Neuronal stem cell (in vitro differentiated cells): ENCODE measurements around the gene SCARF2.

Experiments used
- DNase-seq: peaks from one replicate; pipeline ENCODE4 v3.0.0-alpha.2; 2013; ENCODE audit warnings: low spot score
- H2AFZ ChIP-seq: one replicate; pipeline ENCODE4 v1.6.1; 2013; ENCODE audit warnings: mild to moderate bottlenecking, low read length, inconsistent platforms
- H2AK5ac ChIP-seq: 2 replicates; pipeline ENCODE4 v1.6.1; 2013; ENCODE audit warnings: low read depth, mild to moderate bottlenecking, inconsistent platforms, low read length, moderate library complexity, mixed read lengths
- H2BK120ac ChIP-seq: 2 replicates; pipeline ENCODE4 v1.6.1; 2013; ENCODE audit warnings: low read depth, mild to moderate bottlenecking, inconsistent platforms, low read length, moderate library complexity, mixed read lengths
- H2BK12ac ChIP-seq: one replicate; pipeline ENCODE4 v1.6.1; 2013; ENCODE audit warnings: low read length, inconsistent platforms
- H2BK15ac ChIP-seq: 2 replicates; pipeline ENCODE4 v1.6.1; 2013; ENCODE audit warnings: mild to moderate bottlenecking, low read length, inconsistent platforms, mixed read lengths
- H2BK5ac ChIP-seq: one replicate; pipeline ENCODE4 v1.6.1; 2013; ENCODE audit warnings: inconsistent platforms, mild to moderate bottlenecking, low read length, moderate library complexity
- H3K14ac ChIP-seq: one replicate; pipeline ENCODE4 v1.6.1; 2013; ENCODE audit warnings: low read length, inconsistent platforms
- H3K18ac ChIP-seq: 2 replicates; pipeline ENCODE4 v1.6.1; 2013; ENCODE audit warnings: low read length, inconsistent platforms
- H3K23ac ChIP-seq: 2 replicates; pipeline ENCODE4 v1.6.1; 2013; ENCODE audit warnings: low read depth, mild to moderate bottlenecking, mixed read lengths, low read length, inconsistent platforms; ENCODE audit not compliant: poor library complexity
- H3K27ac ChIP-seq: replicated peaks from 3 replicates; pipeline ENCODE4 v1.5.1; 2013; ENCODE audit warnings: low read length, inconsistent platforms
- H3K27me3 ChIP-seq, 3 experiments: 2 replicates each; pipeline ENCODE4 v1.6.1; 2013; ENCODE audit warnings: low read length in 3 of 3, mild to moderate bottlenecking in 2 of 3, inconsistent platforms in 1 of 3, low read depth in 1 of 3, mixed read lengths in 1 of 3, moderate library complexity in 1 of 3; ENCODE audit not compliant: control insufficient read depth in 3 of 3, insufficient read depth in 3 of 3
- H3K36me3 ChIP-seq, 2 donors: replicated peaks in 1 of 2; 2 replicates each; pipeline ENCODE4 v1.6.1; 2013; ENCODE audit warnings: low read length in 2 of 2; ENCODE audit not compliant: control insufficient read depth in 2 of 2, insufficient read depth in 2 of 2
- H3K4ac ChIP-seq: 2 replicates; pipeline ENCODE4 v1.6.1; 2013; ENCODE audit warnings: inconsistent platforms, mild to moderate bottlenecking, low read length, moderate library complexity
- H3K4me1 ChIP-seq, 2 donors: 1 replicate in 1 of 2; 2 replicates in 1 of 2; pipeline ENCODE4 v1.6.1; 2013; ENCODE audit warnings: low read length in 2 of 2, low read depth in 1 of 2; ENCODE audit not compliant: control insufficient read depth in 2 of 2, insufficient read depth in 1 of 2
- H3K4me2 ChIP-seq: one replicate; pipeline ENCODE4 v1.6.1; 2013; ENCODE audit warnings: mild to moderate bottlenecking, low read length, inconsistent platforms; ENCODE audit not compliant: insufficient read depth, poor library complexity, severe bottlenecking
- H3K4me3 ChIP-seq, 2 donors: 2 replicates each; pipeline ENCODE4 v1.5.1; 2013; ENCODE audit warnings: low read length in 2 of 2, mild to moderate bottlenecking in 2 of 2, inconsistent platforms in 1 of 2, moderate library complexity in 1 of 2
- H3K79me1 ChIP-seq: one replicate; pipeline ENCODE4 v1.6.1; 2013; ENCODE audit warnings: low read depth, mild to moderate bottlenecking, inconsistent platforms, low read length, moderate library complexity
- H3K9ac ChIP-seq: one replicate; pipeline ENCODE4 v1.6.1; 2013; ENCODE audit warnings: mild to moderate bottlenecking, low read depth, low read length, inconsistent platforms; ENCODE audit not compliant: poor library complexity
- H3K9me3 ChIP-seq, 2 donors: replicated peaks in 1 of 2; 2 replicates each; pipeline versions ENCODE3 to v1.6.1; 2013; ENCODE audit warnings: low read length in 2 of 2, mild to moderate bottlenecking in 2 of 2, inconsistent platforms in 1 of 2, low read depth in 1 of 2, mixed read lengths in 1 of 2, moderate library complexity in 1 of 2; ENCODE audit not compliant: control insufficient read depth in 2 of 2, insufficient read depth in 1 of 2
- H4K8ac ChIP-seq: one replicate; pipeline ENCODE4 v1.6.1; 2013; ENCODE audit warnings: low read depth, mild to moderate bottlenecking, inconsistent platforms, low read length, moderate library complexity
- H4K91ac ChIP-seq: one replicate; pipeline ENCODE4 v1.6.1; 2013; ENCODE audit warnings: low read length, low read depth, mild to moderate bottlenecking, inconsistent platforms; ENCODE audit not compliant: poor library complexity
- WGBS, 2 donors: extraction: QIAGEN DNeasy Blood & Tissue Kit; methylation state at CpG; one replicate each; pipeline ENCODE4 v1.1.7; 2013; ENCODE audit warnings: missing lambda C conversion rate in 2 of 2, mixed read lengths in 1 of 2; ENCODE audit not compliant: insufficient read length in 2 of 2, insufficient replicate concordance in 1 of 2; ENCODE audit errors: extremely low coverage in 2 of 2; 5-methylcytosine and 5-hydroxymethylcytosine counted together

Gene SCARF2

DNA sequence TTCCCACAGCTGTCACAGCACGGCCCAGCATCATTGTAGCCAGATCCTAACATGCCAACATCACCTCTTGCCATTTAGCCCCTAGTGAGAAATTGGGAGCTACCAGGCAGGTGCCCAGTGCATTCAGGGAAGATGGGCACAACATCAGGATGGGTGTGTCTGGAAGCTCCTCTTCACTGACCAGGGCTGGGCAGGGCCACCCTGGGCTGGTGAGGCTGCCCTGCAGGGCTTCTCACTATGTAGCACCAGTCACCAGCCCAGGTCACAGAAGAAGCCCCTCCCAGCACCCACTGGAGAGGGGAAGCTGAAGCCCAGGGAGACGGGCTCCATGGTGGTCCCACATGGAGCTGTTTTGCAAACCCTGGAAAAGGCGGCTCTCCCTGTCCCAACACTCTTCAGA is 29.8 kb downstream of the SCARF2 start:
- no peak overlapping the region for H2AFZ ChIP-seq
- H3K4ac ChIP-seq = no peak overlapping the region
- H3K4me3 ChIP-seq = peak overlapping the region in 1 of 2 donors; percentile 12
- no peak overlapping the region for H3K4me2 ChIP-seq
- H2BK120ac ChIP-seq = no peak overlapping the region
- peak overlapping the region; percentile 38 for H3K14ac ChIP-seq
- H3K9ac ChIP-seq = no peak overlapping the region
- no peak for DNase-seq
- H3K27me3 ChIP-seq = no peaks in the 10 kb centered on the region
- no peaks in the 10 kb centered on the region for H3K9me3 ChIP-seq
- no peak overlapping the region for H4K91ac ChIP-seq
- peaks cover 8% of the 10 kb centered on the region for H3K79me1 ChIP-seq
- H2BK5ac ChIP-seq = no peak overlapping the region
- H2AK5ac ChIP-seq = no peak overlapping the region
- no peak overlapping the region for H2BK12ac ChIP-seq
- H3K4me1 ChIP-seq = peaks cover 2 to 9% of the 10 kb centered on the region in 2 donors
- no CpG with 5 or more reads among the region's 3 CpGs for WGBS, 2 donors
- H2BK15ac ChIP-seq = no peak overlapping the region
- H3K27ac ChIP-seq = no peak overlapping the region
- no peak overlapping the region for H4K8ac ChIP-seq
- no peak overlapping the region for H3K23ac ChIP-seq
- H3K18ac ChIP-seq = no peak overlapping the region
- peaks cover 30 to 62% of the 10 kb centered on the region in 2 donors for H3K36me3 ChIP-seq

- DNase-seq = no peak
- Histone ChIP-seq H3K27ac (no peak overlapping the region), H2BK15ac (no peak overlapping the region), H3K36me3 (peaks cover 31 to 67% of the 10 kb centered on the region in 2 donors), H3K4ac (no peak overlapping the region), H2BK12ac (no peak overlapping the region), H3K4me2 (no peak overlapping the region), H3K79me1 (peaks cover 8% of the 10 kb centered on the region), H2BK5ac (no peak overlapping the region), H3K27me3 (no peaks in the 10 kb centered on the region), H3K9me3 (no peaks in the 10 kb centered on the region), H4K8ac (no peak overlapping the region), H2BK120ac (no peak overlapping the region), H3K14ac (no peak overlapping the region), H3K18ac (no peak overlapping the region), H2AK5ac (no peak overlapping the region), H3K9ac (peak overlapping the region; percentile 7), H3K23ac (peak overlapping the region; percentile 95), H2AFZ (no peak overlapping the region), H3K4me1 (no peaks in the 10 kb centered on the region), H4K91ac (no peak overlapping the region), H3K4me3 (no peak overlapping the region)
- WGBS, 2 donors = no CpG with 5 or more reads among the region's 13 CpGs
Measured at GRCh38 chr22:20406686-20407408, 30.8 kb downstream of the SCARF2 start.

GRCh38 chr22:20405931-20406685 is 31.5 kb downstream of the SCARF2 start:
- DNase-seq = no peak
- H2AFZ ChIP-seq = no peak overlapping the region
- WGBS, 2 donors = no CpG with 5 or more reads among the region's 62 CpGs

DNA sequence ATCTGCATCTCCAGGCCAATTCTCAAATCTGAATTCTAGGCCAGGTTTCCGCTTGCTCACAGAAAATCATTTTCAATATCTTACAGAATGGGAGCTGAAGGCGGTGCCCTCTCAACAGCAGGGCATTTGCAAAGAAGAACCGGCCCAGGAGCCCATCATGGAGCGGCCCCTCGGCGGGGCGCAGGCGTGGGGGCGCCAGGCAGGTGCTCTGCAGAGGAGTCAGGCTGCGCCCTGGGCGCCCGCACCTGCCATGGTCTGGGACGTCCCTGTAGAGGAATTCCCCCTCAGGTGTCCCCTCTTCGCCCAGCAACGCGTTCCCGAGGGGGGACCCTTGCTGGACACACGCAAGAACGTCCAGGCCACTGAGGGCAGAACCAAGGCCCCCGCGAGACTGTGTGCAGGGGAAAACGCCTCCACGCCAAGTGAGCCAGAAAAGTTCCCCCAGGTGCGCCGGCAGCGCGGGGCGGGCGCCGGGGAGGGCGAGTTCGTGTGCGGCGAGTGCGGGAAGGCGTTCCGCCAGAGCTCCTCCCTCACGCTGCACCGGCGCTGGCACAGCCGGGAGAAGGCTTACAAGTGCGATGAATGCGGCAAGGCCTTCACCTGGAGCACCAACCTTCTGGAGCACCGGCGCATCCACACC is 32.2 kb downstream of the SCARF2 start:
- peak overlapping the region; percentile 95 for H3K23ac ChIP-seq
- H2BK120ac ChIP-seq = no peak overlapping the region
- no peak overlapping the region for H2BK15ac ChIP-seq
- no peak overlapping the region for H2AK5ac ChIP-seq
- peaks cover 17% of the 10 kb centered on the region for H3K79me1 ChIP-seq
- H2AFZ ChIP-seq = no peak overlapping the region
- H3K4me3 ChIP-seq = no peak overlapping the region
- no CpG with 5 or more reads among the region's 45 CpGs for WGBS, 2 donors
- H3K27me3 ChIP-seq = no peaks in the 10 kb centered on the region
- H3K18ac ChIP-seq = no peak overlapping the region
- H3K4ac ChIP-seq = no peak overlapping the region
- H3K4me1 ChIP-seq = no peaks in the 10 kb centered on the region
- H3K36me3 ChIP-seq = peaks cover 37 to 82% of the 10 kb centered on the region in 2 donors
- no peak overlapping the region for H4K91ac ChIP-seq
- H4K8ac ChIP-seq = no peak overlapping the region
- H3K4me2 ChIP-seq = no peak overlapping the region
- no peak overlapping the region for H2BK12ac ChIP-seq
- H3K9me3 ChIP-seq = no peaks in the 10 kb centered on the region
- no peak overlapping the region for H3K14ac ChIP-seq
- no peak overlapping the region for H3K27ac ChIP-seq
- H2BK5ac ChIP-seq = no peak overlapping the region
- DNase-seq = no peak
- no peak overlapping the region for H3K9ac ChIP-seq

More at GRCh38 chr22:20405931-20406685, 31.5 kb downstream of the SCARF2 start:
- peaks cover 34 to 75% of the 10 kb centered on the region in 2 donors for H3K36me3 ChIP-seq
- H3K14ac ChIP-seq = peak overlapping the region; percentile 56
- H2BK12ac ChIP-seq = peak overlapping the region; percentile 73
- no peak overlapping the region for H2AK5ac ChIP-seq
- H3K9ac ChIP-seq = peak overlapping the region; percentile 44
- H3K4me2 ChIP-seq = no peak overlapping the region
- H2BK5ac ChIP-seq = no peak overlapping the region
- H3K4me1 ChIP-seq = no peaks in the 10 kb centered on the region
- H3K23ac ChIP-seq = peak overlapping the region; percentile 95
- H3K79me1 ChIP-seq = peaks cover 14% of the 10 kb centered on the region
- no peaks in the 10 kb centered on the region for H3K27me3 ChIP-seq
- no peak overlapping the region for H3K4me3 ChIP-seq
- H4K91ac ChIP-seq = no peak overlapping the region
- no peak overlapping the region for H2BK15ac ChIP-seq
- peak overlapping the region; percentile 47 for H2BK120ac ChIP-seq
- H3K9me3 ChIP-seq = no peaks in the 10 kb centered on the region
- H3K4ac ChIP-seq = no peak overlapping the region
- H3K18ac ChIP-seq = no peak overlapping the region
- H3K27ac ChIP-seq = no peak overlapping the region
- no peak overlapping the region for H4K8ac ChIP-seq
